Gastroesophageal sphincter (tissue), 4 donors: ENCODE data around the gene EHMT2. TPM values are rescaled to one million over a fixed set of nuclear protein-coding genes. Genes with fewer than 3 reads are reported as not detected.

Experiments used
- ATAC-seq: fragments of 150-250 bp; one replicate; pipeline ENCODE4 v1.9.1; 2016; ENCODE audit warnings: mild to moderate bottlenecking, moderate library complexity
- H3K27ac ChIP-seq, 4 donors: fragments of 200-600 bp; sonication (generic) in 3 of 4; 1 replicate in 3 of 4; 2 replicates in 1 of 4; pipeline ENCODE4 v1.5.1; 2016 to 2019
- H3K27me3 ChIP-seq: fragments of 200-600 bp; sonication (generic); one replicate; pipeline ENCODE4 v1.5.1; 2019
- H3K36me3 ChIP-seq, 2 donors: fragments of 200-600 bp; sonication (generic); one replicate each; pipeline ENCODE4 v1.5.1; 2019; ENCODE audit warnings: control low read depth in 1 of 2
- H3K4me1 ChIP-seq, 3 donors: fragments of 200-600 bp; sonication (generic); 1 replicate in 2 of 3; 2 replicates in 1 of 3; pipeline ENCODE4 v1.5.1; 2016 to 2019; ENCODE audit warnings: control low read depth in 2 of 3
- H3K4me3 ChIP-seq, 2 donors: fragments of 200-600 bp; sonication (generic); one replicate each; pipeline ENCODE4 v1.5.1; 2019; ENCODE audit warnings: mild to moderate bottlenecking in 1 of 2, moderate library complexity in 1 of 2
- H3K9me3 ChIP-seq, 3 donors: fragments of 200-600 bp; sonication (generic); one replicate each; pipeline ENCODE4 v1.5.1; 2017 to 2019; ENCODE audit warnings: control low read depth in 2 of 3
- CTCF ChIP-seq, 4 experiments: fragments of 200-600 bp in 2 of 4; fragments of 450-650 bp in 2 of 4; sonication (generic) in 1 of 4; IDR thresholded peaks; one replicate each; pipeline ENCODE4 v1.5.1; 2017 to 2019; ENCODE audit warnings: antibody characterized with exemption in 4 of 4, mild to moderate bottlenecking in 2 of 4, moderate library complexity in 2 of 4
- EP300 ChIP-seq: sonication (generic); formaldehyde crosslinking; IDR thresholded peaks from one replicate; pipeline ENCODE4 v1.6.1; 2017; ENCODE audit warnings: antibody characterized with exemption, mild to moderate bottlenecking
- POLR2A ChIP-seq, 2 donors: fragments of 450-650 bp; IDR thresholded peaks; one replicate each; pipeline ENCODE4 v1.6.1; 2017; ENCODE audit warnings: antibody characterized with exemption in 2 of 2, mild to moderate bottlenecking in 2 of 2, moderate library complexity in 1 of 2
- POLR2AphosphoS5 ChIP-seq: sonication (generic); formaldehyde crosslinking; IDR thresholded peaks from one replicate; pipeline ENCODE4 v1.6.1; 2017; ENCODE audit warnings: antibody characterized with exemption
- WGBS, 2 donors: methylation state at CpG; one replicate each; pipeline ENCODE4 v1.1.5; 2018; ENCODE audit warnings: low coverage in 1 of 2; 5-methylcytosine and 5-hydroxymethylcytosine counted together
- total RNA-seq, 4 donors: library from RNA; depleted of rRNA; stranded (reverse); fragments of >200 nt; gene quantifications; one replicate each; pipeline ENCODE4 v1.1.0, GENCODE V29; 2016

Gene EHMT2
- total RNA-seq, 4 donors from 2014 or later = 29.5 to 43.4 (median 35.5) TPM

GRCh38 chr6:31903957-31904356 is 6.5 kb upstream of the EHMT2 start:
- peak overlapping the region in 3 of 4 donors; percentile 87 to 92 (median 89) for H3K27ac ChIP-seq
- WGBS, 2 donors = 50 to 74% methylated on average over 3 of the region's 3 CpGs
- H3K4me1 ChIP-seq = peaks cover 0 to 48% (median 11%) of the 10 kb centered on the region in 3 donors
- ATAC-seq = no peak
- H3K36me3 ChIP-seq = no peaks in the 10 kb centered on the region
- H3K4me3 ChIP-seq = no peak overlapping the region
- no peaks in the 10 kb centered on the region for H3K27me3 ChIP-seq
- no peaks in the 10 kb centered on the region for H3K9me3 ChIP-seq
- TF ChIP-seq POLR2A (IDR thresholded peaks at IDR 0.05) (no peak), POLR2AphosphoS5 (no peak), EP300 (no peak), CTCF (IDR thresholded peaks at IDR 0.05) (no peak)

- Histone ChIP-seq H3K4me1 (peaks cover 3 to 58% (median 14%) of the 10 kb centered on the region in 3 donors), H3K4me3 (peak within 1 kb of the TSS; percentile 49 to 79), H3K27me3 (no peaks in the 10 kb centered on the region), H3K9me3 (no peaks in the 10 kb centered on the region), H3K36me3 (no peaks in the 10 kb centered on the region), H3K27ac (peak within 1 kb of the TSS; percentile 67 to 92 (median 88))
- peak; percentile 87 for ATAC-seq
- no CpG with 5 or more reads among the region's 77 CpGs for WGBS, 2 donors
- peak; percentile 60 for TF ChIP-seq POLR2AphosphoS5
- peak; percentile 46 to 72 for TF ChIP-seq POLR2A (IDR thresholded peaks at IDR 0.05)
- TF ChIP-seq CTCF (IDR thresholded peaks at IDR 0.05) = peak in 3 of 4 experiments; percentile 5 to 16 (median 15)
- no peak for TF ChIP-seq EP300
These were observed 4.6 kb upstream of the EHMT2 start, which contains the start of gene ZBTB12 for GRCh38 chr6:31901953-31902643. ZBTB12 (minus strand) TSS chr6:31902086; CDS start chr6:31901305, 781 bp downstream.

DNA sequence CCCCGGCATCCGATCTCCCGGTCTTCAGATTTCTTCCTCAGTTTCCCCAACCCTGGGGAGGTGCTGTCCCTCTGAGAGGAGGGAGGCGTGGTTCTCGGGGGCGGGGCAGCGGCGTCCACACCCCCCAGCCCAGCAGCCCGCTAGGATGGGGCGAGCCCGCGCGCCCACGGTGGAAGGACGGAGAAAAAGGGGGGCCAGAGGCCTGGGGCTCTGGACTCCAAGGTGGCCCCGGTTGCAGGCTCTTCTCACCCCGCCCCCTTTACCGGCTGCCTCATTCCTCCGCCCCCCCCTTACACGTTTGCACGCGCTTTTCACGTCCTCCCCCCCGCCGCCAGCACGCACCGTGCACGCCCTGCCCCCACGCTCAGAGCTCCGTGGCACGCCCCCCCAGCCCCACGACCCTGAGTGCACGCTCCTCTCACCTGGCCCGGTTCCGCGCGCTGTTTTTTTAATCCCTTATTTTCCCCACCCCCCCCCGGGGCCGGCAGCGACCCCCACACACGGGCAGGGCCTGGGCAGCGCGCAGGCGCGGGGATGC is 4.0 kb upstream of the EHMT2 start:
- peak overlapping the region; percentile 13 to 92 (median 88) for H3K27ac ChIP-seq
- peaks cover 3 to 64% (median 14%) of the 10 kb centered on the region in 3 donors for H3K4me1 ChIP-seq
- no CpG with 5 or more reads among the region's 45 CpGs for WGBS, 2 donors

GRCh38 chr6:31900917-31901414 is 3.5 kb upstream of the EHMT2 start:
- Histone ChIP-seq H3K9me3 (no peaks in the 10 kb centered on the region), H3K27ac (peak overlapping the region in 3 of 4 donors; percentile 87 to 92 (median 89)), H3K4me1 (peaks cover 3 to 70% (median 14%) of the 10 kb centered on the region in 3 donors), H3K36me3 (peaks cover 0 to 6% of the 10 kb centered on the region in 2 donors), H3K27me3 (no peaks in the 10 kb centered on the region), H3K4me3 (peak overlapping the region; percentile 49 to 79)
- TF ChIP-seq POLR2AphosphoS5 (no peak), EP300 (no peak), POLR2A (IDR thresholded peaks at IDR 0.05) (no peak), CTCF (IDR thresholded peaks at IDR 0.05) (no peak)
- WGBS, 2 donors = no CpG with 5 or more reads among the region's 29 CpGs
- ATAC-seq = no peak

More for the DNA sequence above, 4.0 kb upstream of the EHMT2 start:
- Histone ChIP-seq H3K9me3 (no peaks in the 10 kb centered on the region), H3K4me3 (peak overlapping the region; percentile 49 to 79), H3K36me3 (peaks cover 0 to 1% of the 10 kb centered on the region in 2 donors), H3K27me3 (no peaks in the 10 kb centered on the region)
- peak; percentile 8 for ATAC-seq
- TF ChIP-seq POLR2AphosphoS5 (no peak), EP300 (no peak), POLR2A (IDR thresholded peaks at IDR 0.05) (no peak), CTCF (IDR thresholded peaks at IDR 0.05) (no peak)
